Fibroblast of mammary gland (primary cell): ENCODE data around the gene OR2L5.

Experiments
- DNase-seq: peaks from one replicate; pipeline ENCODE4 v3.0.0-alpha.2; 2010; ENCODE audit warnings: low read depth
- H3K4me3 ChIP-seq: 2 replicates; pipeline ENCODE4 v1.5.1; 2011; ENCODE audit warnings: low read depth, mild to moderate bottlenecking, low read length, moderate library complexity; ENCODE audit not compliant: control insufficient read depth
- TF ChIP-seq, protein P1 (sequence below): conservative IDR thresholded peaks from 2 replicates; pipeline ENCODE4 v1.5.1; 2011; ENCODE audit warnings: low read depth, low read length, inconsistent platforms; ENCODE audit not compliant: control insufficient read depth, insufficient read depth

OR2L5 gene

GRCh38 chr1:248007778-248008177 is 5.7 kb upstream of the OR2L5 start:
- H3K4me3 ChIP-seq = no peak overlapping the region
- TF ChIP-seq, protein P1, sequence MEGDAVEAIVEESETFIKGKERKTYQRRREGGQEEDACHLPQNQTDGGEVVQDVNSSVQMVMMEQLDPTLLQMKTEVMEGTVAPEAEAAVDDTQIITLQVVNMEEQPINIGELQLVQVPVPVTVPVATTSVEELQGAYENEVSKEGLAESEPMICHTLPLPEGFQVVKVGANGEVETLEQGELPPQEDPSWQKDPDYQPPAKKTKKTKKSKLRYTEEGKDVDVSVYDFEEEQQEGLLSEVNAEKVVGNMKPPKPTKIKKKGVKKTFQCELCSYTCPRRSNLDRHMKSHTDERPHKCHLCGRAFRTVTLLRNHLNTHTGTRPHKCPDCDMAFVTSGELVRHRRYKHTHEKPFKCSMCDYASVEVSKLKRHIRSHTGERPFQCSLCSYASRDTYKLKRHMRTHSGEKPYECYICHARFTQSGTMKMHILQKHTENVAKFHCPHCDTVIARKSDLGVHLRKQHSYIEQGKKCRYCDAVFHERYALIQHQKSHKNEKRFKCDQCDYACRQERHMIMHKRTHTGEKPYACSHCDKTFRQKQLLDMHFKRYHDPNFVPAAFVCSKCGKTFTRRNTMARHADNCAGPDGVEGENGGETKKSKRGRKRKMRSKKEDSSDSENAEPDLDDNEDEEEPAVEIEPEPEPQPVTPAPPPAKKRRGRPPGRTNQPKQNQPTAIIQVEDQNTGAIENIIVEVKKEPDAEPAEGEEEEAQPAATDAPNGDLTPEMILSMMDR = no peak
- no peak for DNase-seq

- peak; percentile 0 for DNase-seq
- TF ChIP-seq, protein P1 = no peak
- no peak overlapping the region for H3K4me3 ChIP-seq
Observed at GRCh38 chr1:248009681-248010080, 3.8 kb upstream of the OR2L5 start.

- DNase-seq = no peak
- TF ChIP-seq, protein P1 = no peak
- H3K4me3 ChIP-seq = no peak overlapping the region
Observed at GRCh38 chr1:248015803-248016202, 2.3 kb downstream of the OR2L5 start.

DNA sequence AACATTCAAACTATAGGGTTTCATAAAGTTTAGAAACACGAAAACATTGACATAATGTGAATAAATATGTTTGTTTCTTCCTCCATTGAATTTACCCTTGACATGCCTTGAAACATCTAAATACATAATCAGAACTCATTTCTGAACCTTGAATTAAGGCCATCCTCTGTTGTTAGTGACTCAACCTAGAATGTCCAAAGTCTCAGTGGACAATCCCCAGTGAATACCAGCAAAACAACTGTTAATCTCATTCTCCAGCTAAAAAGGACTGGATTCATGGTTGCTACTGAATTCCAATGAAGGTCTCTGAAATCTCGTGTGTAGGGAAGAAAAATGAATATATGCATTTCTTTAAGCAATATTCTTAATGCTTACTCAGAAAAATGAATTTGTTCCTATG is 16.3 kb downstream of the OR2L5 start, which contains the start of gene OR2L2:
Gene OR2L2 (plus strand): TSS at position 301 of the 400 bp plus-strand sequence. CDS start 8,198 bp downstream, outside the sequence.
- DNase-seq = no peak
- TF ChIP-seq, protein P1 = no peak
- no peak within 1 kb of the TSS for H3K4me3 ChIP-seq

DNA sequence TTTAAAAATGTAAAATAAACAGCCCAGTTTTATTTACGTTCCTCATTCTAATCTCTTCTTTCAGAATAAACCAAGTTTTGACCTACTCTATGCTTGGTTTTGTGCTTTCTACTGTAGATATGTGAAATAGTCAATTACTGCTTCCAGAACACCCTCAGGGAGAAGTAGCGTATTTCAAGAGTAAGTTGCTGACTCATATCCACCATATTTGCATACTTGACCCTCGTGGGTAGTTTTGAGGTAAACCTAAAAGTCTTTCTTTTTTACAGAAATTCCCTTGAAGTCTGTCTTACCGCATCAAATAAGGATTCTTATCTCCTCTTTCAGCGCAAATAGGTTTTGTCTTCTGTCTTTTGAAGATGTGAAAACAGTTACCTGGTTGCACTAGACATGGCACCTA is 31.7 kb downstream of the OR2L5 start:
- TF ChIP-seq, protein P1 = no peak
- no peak for DNase-seq

GRCh38 chr1:248046536-248046935 is 33.1 kb downstream of the OR2L5 start, which contains the start of gene OR2L3:
Gene OR2L3 (plus strand): TSS chr1:248046836. CDS start chr1:248060682, 13,846 bp downstream.
- no peak within 1 kb of the TSS for H3K4me3 ChIP-seq
- TF ChIP-seq, protein P1 = no peak
- DNase-seq = no peak

More for the DNA sequence above, 31.7 kb downstream of the OR2L5 start:
- no peak overlapping the region for H3K4me3 ChIP-seq

DNA sequence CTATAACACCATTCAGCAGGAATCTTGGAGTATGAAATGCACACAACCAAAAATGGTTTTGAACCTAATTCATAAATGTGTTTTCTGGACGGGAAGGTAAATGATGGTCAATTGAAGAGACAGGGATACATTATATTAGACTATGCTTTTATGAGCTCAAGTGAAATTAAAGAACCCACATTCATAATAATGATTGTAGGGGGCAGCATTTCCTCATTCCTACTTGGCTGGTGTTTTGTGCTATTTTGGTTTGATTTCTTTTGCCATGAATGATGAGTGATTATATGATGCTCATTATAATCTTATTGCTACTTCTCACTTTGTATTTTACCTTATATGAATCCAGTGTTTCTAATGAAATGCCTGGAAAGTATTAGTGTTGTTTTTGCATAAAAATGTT is 33.5 kb downstream of the OR2L5 start:
- H3K4me3 ChIP-seq = no peak overlapping the region
- TF ChIP-seq, protein P1 = no peak
- DNase-seq = no peak
